IPS DF 19.7 (cell line): ENCODE results near the gene MMP28.
A peak's percentile ranks its signal among the peaks of the same experiment; 100 is the strongest.

Source experiments
- DNase-seq: peaks from one replicate; pipeline ENCODE4 v3.0.0-alpha.2; 2013; ENCODE audit warnings: low read depth, low spot score

The MMP28 gene, protein sequence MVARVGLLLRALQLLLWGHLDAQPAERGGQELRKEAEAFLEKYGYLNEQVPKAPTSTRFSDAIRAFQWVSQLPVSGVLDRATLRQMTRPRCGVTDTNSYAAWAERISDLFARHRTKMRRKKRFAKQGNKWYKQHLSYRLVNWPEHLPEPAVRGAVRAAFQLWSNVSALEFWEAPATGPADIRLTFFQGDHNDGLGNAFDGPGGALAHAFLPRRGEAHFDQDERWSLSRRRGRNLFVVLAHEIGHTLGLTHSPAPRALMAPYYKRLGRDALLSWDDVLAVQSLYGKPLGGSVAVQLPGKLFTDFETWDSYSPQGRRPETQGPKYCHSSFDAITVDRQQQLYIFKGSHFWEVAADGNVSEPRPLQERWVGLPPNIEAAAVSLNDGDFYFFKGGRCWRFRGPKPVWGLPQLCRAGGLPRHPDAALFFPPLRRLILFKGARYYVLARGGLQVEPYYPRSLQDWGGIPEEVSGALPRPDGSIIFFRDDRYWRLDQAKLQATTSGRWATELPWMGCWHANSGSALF

DNA sequence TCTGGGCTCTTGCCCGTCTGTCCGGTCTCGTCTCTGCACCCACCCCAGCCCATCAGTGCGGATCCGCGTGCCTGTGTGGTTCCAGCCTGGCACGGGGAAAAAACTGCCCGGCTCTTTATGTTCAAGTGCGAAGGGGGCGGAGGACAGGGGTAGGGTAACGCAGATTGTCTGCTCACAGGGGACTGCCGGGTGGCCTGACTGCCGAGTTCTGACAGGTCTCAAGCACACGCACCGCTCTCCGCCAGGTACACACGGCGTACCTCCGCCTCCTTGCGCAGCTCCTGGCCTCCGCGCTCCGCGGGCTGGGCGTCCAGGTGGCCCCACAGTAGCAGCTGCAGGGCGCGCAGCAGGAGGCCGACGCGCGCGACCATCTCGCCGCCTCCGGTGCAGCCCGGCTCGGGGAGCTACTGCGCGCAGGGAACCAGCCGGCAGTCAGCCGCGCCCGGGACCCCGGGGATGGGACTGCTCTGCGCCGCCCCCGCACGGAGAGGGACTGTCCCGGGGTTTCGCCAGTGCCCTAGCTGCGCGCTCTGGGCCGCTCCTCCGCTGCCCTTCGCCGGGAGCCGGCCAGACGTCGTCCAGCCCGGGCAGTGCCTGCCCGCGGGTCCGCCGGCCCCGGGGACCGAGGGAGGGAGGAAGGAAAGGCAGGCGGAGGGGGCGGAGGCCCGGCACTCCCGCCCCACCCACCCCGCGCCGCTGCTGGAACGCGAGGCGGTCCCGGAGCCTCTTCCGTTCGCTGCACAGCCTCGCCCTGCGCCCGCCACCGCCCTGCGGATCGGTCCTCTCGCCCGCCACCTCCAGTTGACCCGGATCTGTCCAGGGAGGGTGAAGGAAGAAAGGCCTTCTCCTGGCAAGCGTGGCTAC is at the start of gene MMP28:
Gene MMP28 (minus strand): TSS at position 635 of the 864 bp plus-strand sequence. CDS start 264 bp downstream, at position 371.
- DNase-seq: no peak

DNA sequence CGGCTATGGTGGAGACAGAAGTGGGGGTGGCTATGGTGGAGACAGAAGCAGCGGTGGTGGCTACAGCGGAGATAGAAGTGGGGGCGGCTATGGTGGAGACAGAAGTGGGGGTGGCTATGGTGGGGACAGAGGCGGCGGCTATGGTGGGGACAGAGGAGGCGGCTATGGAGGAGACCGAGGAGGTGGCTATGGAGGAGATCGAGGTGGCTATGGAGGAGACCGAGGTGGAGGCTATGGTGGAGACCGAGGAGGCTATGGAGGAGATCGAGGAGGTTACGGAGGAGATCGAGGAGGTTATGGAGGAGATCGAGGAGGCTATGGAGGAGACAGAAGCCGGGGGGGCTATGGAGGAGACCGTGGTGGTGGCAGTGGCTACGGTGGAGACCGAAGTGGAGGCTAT is 49.1 kb upstream of the MMP28 start:
- no peak for DNase-seq

DNA sequence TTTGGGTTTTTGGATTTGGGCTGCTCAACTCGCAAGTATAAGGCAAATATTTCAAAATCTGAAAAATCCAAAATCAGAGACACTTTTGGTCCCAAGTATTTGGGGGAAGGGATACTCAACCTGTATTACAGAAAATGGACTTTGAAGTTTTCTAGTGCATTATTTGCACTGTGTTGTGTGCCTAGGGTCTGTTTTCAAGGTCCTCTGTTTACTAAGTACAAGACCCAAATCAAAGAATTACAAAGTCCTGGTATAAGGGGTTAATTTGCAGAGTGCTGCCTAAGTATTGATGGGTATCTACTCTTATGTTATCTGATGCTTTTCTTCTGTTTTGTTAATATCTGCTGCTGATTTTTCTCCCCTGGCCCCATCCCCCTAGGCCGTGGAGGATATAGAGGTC is 48.3 kb upstream of the MMP28 start:
- DNase-seq: no peak

DNA sequence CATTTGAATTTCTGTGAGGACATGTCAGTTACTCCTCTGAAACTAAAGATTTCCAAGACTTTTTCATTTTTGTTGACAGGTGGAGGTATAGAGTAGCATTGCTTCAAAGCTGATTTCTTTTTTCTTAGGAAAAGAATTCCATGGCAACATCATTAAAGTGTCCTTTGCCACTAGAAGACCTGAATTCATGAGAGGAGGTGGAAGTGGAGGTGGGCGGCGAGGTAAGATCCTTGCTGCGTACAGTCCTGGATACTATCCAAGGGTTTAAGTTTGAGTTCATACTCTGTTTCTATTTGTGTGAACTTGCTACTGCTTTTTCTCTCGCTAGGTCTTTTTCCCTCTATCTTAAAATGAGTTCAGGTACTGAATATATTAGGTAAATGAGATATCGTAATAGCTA is 46.8 kb upstream of the MMP28 start:
- DNase-seq: no peak

DNA sequence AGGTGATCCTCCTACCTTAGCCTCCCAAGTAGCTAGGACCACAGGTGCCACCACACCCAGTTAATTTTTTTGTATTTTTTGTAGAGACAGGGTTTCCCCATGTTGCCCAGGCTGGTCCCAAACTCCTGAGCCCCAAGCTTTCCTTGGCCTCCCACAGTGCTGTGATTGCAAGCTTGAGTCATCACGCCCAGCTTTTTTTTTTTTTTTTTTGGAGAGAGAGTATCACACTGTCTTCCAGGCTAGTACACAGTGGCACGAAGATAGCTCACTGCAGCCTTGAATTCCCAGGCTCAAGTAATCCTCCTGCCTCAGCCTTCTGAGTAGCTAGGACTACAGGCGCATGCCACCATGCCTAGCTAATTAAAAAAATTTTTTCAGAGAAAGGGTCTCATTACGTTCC is 46.1 kb upstream of the MMP28 start:
- no peak for DNase-seq

DNA sequence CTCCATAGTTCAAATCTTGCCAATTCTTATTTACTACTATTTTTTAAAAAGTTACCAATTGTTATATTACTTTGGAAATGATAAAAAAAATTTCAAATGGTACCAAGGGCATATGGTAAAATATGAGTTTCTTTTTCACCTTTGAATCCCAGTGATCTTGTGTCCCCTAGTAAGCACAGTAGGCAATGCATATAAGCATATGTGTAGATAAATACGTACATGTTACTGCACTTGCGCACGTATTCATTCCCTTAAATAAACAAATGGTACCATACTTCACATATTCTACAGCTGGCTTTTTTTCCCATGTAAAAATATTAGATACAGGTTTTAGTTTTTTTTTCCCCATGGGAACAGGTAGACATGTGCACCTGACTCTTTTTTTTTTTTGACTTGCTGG is 45.7 kb upstream of the MMP28 start:
- no peak for DNase-seq

DNA sequence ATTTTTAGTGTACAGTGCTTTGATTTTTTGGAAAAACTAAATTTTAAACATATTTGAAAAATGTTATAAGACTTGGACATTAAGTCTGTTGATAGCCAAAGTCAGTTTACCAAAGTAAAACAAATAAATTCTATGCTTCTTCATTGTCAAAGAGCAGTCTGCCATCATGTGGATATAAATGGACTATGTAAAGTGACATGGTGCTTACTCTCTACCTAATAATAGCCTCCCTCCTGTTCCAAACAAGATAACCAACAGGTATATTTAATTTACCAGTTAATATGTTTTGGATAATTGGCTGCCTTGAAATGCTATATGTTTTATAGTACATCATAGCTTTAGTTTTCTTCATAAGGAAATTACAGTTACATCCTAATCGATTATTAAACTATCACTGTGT is 29.8 kb upstream of the MMP28 start:
- DNase-seq: no peak

DNA sequence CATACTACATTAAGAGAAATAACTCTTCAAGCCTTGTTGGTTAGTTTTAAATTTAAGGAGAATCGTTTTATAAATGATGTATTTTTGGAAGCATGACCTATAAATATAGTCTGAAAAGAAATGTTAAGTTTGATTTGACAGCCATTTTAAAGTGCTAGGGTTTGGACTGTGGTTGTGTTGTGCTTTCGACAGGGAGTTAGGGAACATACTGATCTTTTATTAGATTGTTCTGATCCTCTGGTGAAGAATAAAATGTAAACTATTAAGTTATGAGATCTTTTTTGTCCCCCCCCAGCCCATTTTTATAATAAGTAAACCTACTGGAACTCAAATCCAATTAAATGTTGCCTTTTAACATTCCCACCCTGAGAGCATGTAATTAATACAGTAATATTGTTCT is 25.9 kb upstream of the MMP28 start:
- no peak for DNase-seq

DNA sequence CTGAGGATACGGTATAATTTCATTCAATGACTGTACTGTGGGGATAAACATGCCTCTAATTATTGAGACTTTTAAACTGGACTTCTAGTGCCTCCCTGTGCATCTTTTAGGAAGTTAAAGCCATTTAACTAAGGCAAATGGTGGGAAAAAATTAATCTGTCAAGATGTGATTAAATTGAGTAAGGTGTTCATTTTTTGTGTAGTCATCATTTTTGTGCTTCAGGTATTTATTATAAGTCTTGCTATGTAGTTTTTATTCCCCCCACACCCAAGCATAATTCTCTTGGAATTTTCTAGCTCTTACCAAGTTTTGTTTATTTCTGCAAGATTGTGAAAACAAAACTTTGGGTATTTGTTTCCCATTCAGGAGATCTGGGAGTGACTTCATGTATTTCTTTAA is 24.0 kb upstream of the MMP28 start:
- DNase-seq: no peak

DNA sequence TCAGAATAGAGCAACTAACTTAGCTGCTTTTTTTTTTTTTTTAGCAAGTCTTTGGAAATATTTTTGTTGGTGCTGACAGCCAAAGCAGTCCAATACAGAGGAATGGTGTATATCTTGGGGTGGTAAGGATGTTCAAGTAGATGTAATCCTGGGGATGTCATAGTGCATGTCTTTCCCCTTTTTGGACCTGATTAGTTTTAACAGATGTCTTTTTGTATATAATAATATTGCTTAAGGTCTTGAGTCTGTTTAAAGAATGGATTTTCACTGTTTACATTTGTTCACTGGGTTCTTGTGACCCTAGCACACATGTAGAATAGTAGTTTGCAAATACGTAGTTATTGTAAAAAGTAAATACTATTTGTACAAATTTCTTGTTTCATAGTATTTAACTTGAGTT is 21.8 kb upstream of the MMP28 start:
- no peak for DNase-seq

DNA sequence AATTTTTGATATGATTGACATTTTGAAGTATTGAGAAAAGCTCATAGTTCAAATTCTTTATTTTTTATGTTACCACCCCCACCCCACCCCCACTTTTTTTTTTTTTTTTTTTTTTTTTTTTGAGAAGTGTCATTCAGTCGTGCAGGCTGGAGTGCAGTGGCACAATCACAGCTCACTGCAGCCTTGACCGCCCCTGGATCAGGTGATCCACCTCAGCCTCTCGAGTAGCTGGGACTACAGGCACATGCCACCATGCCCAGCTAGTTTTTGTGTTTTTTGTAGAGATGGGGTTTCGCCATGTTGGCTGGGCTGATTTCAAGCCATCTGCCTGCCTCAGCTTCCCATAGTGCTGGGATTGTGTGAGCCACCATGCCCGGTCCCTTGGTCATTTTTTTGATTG is 21.3 kb upstream of the MMP28 start:
- DNase-seq: no peak

DNA sequence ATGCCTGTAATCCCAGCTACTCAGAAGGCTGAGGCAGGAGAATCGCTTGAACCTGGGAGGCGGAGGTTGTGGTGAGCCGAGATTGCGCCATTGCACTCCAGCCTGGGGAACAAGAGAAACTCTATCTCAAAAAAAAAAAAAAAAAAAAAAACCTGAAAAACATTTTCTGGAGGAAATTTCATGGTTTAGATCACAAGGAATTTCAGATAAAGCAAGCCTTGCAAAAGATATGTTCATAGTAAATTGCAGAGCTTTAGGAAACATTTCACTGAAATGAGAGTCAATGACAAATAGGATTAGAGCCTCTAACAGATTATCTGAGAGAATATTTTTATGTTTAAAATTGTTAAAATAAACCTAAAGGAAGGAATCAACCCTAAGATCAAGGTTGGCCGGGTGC is 17.0 kb upstream of the MMP28 start:
- no peak for DNase-seq

DNA sequence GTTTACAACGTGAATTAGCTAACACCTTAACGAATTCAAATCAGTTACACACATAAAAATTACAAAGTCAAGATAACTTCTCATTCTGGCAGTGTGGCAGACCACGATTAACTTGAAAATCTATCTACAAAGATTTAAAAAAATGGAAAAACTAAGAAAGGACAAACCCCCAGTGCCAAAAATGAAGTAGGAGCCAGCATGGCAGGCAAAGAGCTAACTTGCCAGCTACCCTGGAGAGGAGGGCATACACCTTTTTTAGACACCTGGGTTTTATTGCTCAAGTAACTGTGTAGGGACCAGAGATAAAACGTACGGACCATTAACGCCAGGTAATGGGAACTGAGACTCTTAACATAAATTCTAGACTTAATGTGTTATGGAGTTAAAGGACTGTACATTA is 16.3 kb upstream of the MMP28 start:
- no peak for DNase-seq

DNA sequence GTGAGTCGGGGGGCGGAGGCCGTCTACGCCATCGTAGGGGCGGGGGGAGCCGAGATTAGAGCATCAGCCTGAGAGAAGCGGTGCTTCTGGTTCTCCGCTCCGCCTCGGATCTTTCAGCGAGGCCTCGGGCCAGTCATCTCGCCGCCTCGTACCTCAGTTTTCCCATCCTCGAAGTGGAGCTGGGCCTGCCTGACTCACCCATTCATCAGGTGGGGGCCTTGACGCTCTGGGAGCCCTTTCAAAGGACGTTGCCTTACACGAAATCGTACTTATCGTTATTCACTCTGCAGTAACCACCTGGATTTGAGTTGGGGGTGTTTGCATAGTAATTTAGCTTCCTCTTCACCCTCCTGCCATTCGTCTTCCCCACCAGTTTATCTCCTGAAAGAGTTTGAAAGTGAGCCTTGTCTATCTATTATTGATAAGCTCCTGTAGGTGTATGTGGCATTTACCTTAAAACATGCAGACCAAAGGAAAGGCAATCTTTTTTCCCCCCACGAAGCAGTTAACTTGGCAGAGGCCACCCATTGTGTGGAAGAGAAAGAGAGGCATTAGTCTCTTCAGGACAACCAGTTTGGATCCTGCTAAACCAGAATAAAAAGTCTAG is 14.5 kb upstream of the MMP28 start:
- DNase-seq: no peak

DNA sequence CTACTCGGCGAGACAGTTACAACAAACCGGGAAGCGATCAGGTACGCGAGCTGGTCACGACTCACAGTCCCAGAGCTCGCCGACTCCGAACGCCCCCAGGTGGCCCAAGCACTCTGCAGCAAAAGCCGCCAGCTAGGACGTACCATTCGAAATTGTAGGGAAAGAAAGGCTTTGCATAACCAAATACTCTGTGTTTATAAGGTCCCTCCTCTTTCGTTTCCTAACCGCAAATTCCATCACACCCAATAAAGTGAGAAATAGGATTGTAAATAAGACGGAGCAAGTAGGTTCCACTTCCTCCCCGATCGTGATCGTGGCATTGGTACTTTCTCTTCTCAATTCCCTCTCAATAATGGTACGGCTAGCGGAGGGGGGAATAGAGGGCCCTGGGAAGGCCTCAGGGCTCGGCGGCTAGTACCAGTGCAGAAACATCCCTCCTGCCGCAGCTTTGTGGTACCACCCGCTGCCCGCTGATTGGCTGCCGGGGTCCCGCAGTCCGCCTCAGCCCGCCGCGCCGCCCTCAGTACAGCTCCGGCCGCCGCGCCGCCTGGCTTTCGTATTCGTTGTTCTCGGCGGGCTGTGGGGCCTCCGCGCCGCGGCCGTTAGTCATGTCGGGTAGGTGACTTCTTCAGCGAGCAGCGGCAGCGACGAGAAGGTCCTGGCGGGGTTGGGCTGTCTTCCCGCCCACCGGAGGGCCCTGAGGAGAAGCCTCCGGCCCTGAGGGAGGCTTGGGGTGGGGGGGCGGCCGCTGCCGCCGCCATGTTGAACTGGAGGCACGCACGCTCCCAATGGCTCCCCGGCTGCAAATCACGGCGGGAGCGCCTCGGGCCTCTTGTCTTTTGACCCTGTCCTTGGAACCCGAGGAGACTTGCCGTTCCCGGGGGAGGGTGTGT is 13.8 kb upstream of the MMP28 start, which contains the start of gene TAF15:
Gene TAF15 (plus strand): TSS at position 523 of the 893 bp plus-strand sequence. CDS start 86 bp downstream, at position 609.
- peak; percentile 92 for DNase-seq

DNA sequence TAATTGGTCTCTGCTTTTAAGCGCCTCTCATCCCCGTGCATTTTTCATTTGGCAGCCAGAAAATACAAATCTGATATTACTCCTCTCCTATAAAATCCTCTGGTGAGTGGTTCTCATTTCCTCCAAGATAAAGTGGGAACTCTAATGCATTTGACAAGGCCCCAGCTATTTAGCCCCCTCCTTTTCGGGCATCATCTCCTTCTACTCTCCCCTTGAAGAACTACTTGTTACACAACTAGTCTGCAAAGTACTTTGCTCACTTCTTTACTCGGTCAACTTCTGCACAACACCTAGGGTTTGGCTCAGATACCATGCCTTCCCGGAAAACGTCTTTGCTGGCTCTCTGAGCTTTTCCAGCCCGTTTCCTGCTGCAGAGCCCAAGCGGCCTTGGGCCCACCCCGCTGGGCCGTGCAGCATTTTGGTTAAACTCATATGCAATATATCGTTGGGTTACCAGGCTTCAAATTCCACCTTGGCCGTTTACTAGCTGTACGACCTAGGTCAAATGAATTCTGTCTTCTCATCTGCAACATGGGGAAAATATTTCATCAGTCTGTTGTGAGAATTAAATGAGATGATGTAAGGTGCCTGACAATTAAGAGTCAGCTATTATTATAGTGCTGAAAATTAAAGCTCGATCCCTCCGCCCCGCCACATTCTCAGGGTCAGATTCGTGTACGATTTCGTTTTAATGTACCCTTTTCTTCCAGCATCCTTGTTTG is 13.0 kb upstream of the MMP28 start:
- no peak for DNase-seq

DNA sequence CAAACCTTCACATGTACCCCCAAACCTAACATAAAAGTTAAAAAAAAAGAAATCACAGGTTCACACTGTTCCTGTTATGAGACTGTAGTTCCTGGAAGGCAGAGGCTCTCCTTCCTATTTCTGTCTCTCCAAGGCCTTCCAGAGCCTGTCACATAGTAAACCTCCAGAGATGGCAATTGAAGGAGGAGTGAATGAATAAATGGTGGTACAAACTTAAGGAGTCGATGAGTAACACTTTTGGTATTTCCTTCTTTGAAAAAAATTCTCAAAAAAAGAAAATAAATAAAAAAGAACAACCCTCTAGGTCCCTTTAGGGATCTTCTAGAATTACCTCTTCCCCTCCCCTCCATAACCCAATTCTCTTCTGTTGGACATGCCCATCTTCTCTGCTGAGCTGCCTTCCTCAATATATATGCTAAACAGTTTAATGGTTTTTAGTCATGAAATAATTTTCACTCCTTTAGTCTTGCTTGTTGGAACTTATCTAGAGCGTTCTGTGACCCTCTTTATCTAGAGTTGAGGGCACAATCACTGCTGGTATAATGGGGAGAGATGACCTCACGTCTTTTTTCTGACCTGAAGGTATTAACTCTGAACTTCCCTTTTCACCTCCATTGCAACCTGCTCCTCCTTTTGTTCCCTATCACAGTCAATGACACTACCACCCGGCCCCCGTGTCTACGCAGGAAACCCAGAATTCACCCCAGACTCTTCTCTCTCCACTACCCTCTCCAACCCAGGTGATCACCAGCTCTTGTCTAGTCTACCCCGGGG is 12.1 kb upstream of the MMP28 start:
- DNase-seq: no peak

DNA sequence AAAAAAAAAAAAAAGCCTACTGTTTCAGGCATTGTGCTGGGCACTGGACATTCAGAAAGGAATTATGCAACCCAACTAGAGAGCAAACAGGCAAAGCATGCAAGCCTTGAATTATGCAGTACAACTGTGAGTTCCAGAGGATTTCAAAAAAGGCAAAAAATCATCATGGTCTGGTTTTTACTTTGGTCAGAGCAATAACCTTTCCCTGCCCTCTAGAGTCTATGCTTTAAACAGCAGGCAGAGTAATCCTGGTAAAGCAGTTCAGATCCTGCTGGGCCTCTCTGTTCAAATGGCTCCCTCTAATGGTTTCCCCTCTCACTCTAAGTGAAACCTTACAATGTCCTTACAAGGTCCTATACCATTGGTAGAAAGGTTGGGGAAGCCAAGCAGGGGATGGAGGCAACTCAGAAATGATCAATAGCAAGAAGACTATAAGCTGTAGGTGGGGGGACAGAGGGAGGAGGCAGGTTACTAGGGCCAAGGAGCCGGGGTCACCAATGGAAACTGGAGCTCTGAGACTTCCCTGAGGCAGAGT is 9.3 kb upstream of the MMP28 start:
- peak; percentile 89 for DNase-seq

DNA sequence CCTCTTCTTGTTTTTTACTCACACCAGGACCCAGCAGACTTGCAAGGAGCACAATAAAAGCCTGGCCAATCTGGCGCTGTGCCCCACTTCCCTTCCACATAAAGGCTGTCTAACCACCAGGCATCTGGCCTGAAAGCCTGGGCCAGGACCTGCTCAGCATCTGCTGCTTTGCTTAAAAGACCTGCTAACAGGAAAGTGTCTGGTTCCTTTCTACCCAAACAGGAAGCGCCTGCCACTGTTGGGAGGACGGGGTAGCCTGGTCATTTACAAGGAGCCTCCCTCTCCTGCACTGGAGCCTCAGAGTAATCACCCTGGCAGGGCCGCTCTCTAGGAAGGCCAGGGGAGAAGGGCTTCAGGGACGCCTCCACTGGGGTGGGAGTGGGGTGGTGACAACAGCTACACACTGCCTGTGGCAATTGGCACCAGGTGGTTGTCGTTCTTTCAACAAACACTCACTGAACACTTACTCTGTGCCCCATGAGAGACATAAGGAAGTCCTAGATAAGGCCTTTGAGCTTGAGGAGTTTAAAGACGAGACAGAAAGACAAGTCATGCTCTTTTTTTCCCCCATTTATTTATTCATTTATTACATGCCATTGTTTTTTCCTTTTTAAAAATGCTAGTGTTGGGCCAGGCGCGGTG is 6.3 kb upstream of the MMP28 start:
- DNase-seq: no peak
